HG03159 (cell line): ENCODE results near the gene ANXA4.
"Not testable (repeated sequence)": the region's sequence is repeated elsewhere in the genome, so short reads cannot be mapped to it uniquely, and the experiment has no call there.

Experiments used
- ATAC-seq: cut with Tn5 transposase; IDR thresholded peaks from one replicate; pipeline ENCODE4 v1.9.1; 2021; ENCODE audit warnings: mild to moderate bottlenecking, moderate library complexity; ENCODE audit not compliant: unreplicated experiment

ANXA4 gene

GRCh38 chr2:69802781-69803367 lies 60.9 kb downstream of the ANXA4 start:
- peak; percentile 52 for ATAC-seq

GRCh38 chr2:69804416-69804815 lies 62.5 kb downstream of the ANXA4 start:
- no peak for ATAC-seq

- ATAC-seq = no peak
These were observed 64.0 kb downstream of the ANXA4 start for GRCh38 chr2:69805887-69806286.

- no peak for ATAC-seq
These were observed 66.0 kb downstream of the ANXA4 start for GRCh38 chr2:69807821-69808540.

GRCh38 chr2:69810550-69810949 lies 68.6 kb downstream of the ANXA4 start:
- no peak for ATAC-seq

- no peak for ATAC-seq
These were observed 69.1 kb downstream of the ANXA4 start for GRCh38 chr2:69811018-69811417.

GRCh38 chr2:69811591-69811990 lies 69.7 kb downstream of the ANXA4 start:
- ATAC-seq = no peak

- no peak for ATAC-seq
These were observed 73.8 kb downstream of the ANXA4 start for GRCh38 chr2:69815717-69816116.

GRCh38 chr2:69816923-69817542 lies 75.1 kb downstream of the ANXA4 start:
- ATAC-seq = no peak

- ATAC-seq = no peak
These were observed 76.0 kb downstream of the ANXA4 start for GRCh38 chr2:69817729-69818501.

GRCh38 chr2:69827796-69828540 lies 86.0 kb downstream of the ANXA4 start:
- ATAC-seq = no peak

GRCh38 chr2:69828938-69829255 lies 87.0 kb downstream of the ANXA4 start:
- ATAC-seq = no peak

GRCh38 chr2:69829256-69830044 lies 87.5 kb downstream of the ANXA4 start, which contains the start of gene GMCL1:
Gene GMCL1 (plus strand): TSS chr2:69829660. CDS start chr2:69829893, 233 bp downstream.
- peak; percentile 90 for ATAC-seq

GRCh38 chr2:69830045-69830905 lies 88.3 kb downstream of the ANXA4 start:
- peak; percentile 21 for ATAC-seq

- not testable (repeated sequence) for ATAC-seq
These were observed 88.9 kb downstream of the ANXA4 start for GRCh38 chr2:69830906-69831241.

- ATAC-seq = no peak
These were observed 89.5 kb downstream of the ANXA4 start for GRCh38 chr2:69831354-69831905.

- ATAC-seq = no peak
These were observed 91.8 kb downstream of the ANXA4 start for GRCh38 chr2:69833752-69834151.

GRCh38 chr2:69835666-69836065 lies 93.7 kb downstream of the ANXA4 start:
- ATAC-seq = no peak

GRCh38 chr2:69836316-69836715 lies 94.4 kb downstream of the ANXA4 start:
- ATAC-seq = no peak
